HL-60 (cell line): Measurements from ENCODE around the gene ADAM22.

Experiments used
- DNase-seq, 2 experiments: peaks; one replicate each; pipeline ENCODE4 v3.0.0-alpha.2; 2010 to 2020; ENCODE audit warnings: low read depth in 1 of 2, low spot score in 1 of 2
- H3K27ac ChIP-seq: fragments of 250-450 bp; sonication (Bioruptor Pico); replicated peaks from 2 replicates; pipeline ENCODE4 v1.5.1; 2020; ENCODE audit warnings: mild to moderate bottlenecking, moderate library complexity
- H3K27me3 ChIP-seq: fragments of 250-450 bp; sonication (Bioruptor Pico); 2 replicates; pipeline ENCODE4 v1.5.1; 2021; ENCODE audit warnings: mild to moderate bottlenecking, moderate library complexity; ENCODE audit not compliant: insufficient read depth, poor library complexity, severe bottlenecking
- H3K4me3 ChIP-seq: replicated peaks from 2 replicates; pipeline ENCODE4 v1.5.1; 2011; ENCODE audit warnings: mild to moderate bottlenecking, control low read depth, low read length; ENCODE audit not compliant: insufficient read depth
- CTCF ChIP-seq: IDR thresholded peaks from one replicate; pipeline ENCODE4 v1.5.1; 2011; ENCODE audit warnings: low read length, control low read depth, inconsistent platforms; ENCODE audit not compliant: insufficient read depth
- GABPA ChIP-seq: IDR thresholded peaks from 2 replicates; pipeline ENCODE4 v1.6.1; 2012; ENCODE audit warnings: low read depth
- POLR2AphosphoS5 ChIP-seq: IDR thresholded peaks from 2 replicates; pipeline ENCODE4 v1.6.1; 2012; ENCODE audit warnings: low read depth
- SPI1 ChIP-seq: IDR thresholded peaks from 2 replicates; pipeline ENCODE4 v1.6.1; 2012; ENCODE audit warnings: low read depth, mild to moderate bottlenecking, borderline replicate concordance
- TF ChIP-seq, protein P1 (sequence below): IDR thresholded peaks from 2 replicates; pipeline ENCODE4 v1.6.1; 2012; ENCODE audit warnings: low read depth; ENCODE audit not compliant: insufficient replicate concordance

The ADAM22 gene

DNA sequence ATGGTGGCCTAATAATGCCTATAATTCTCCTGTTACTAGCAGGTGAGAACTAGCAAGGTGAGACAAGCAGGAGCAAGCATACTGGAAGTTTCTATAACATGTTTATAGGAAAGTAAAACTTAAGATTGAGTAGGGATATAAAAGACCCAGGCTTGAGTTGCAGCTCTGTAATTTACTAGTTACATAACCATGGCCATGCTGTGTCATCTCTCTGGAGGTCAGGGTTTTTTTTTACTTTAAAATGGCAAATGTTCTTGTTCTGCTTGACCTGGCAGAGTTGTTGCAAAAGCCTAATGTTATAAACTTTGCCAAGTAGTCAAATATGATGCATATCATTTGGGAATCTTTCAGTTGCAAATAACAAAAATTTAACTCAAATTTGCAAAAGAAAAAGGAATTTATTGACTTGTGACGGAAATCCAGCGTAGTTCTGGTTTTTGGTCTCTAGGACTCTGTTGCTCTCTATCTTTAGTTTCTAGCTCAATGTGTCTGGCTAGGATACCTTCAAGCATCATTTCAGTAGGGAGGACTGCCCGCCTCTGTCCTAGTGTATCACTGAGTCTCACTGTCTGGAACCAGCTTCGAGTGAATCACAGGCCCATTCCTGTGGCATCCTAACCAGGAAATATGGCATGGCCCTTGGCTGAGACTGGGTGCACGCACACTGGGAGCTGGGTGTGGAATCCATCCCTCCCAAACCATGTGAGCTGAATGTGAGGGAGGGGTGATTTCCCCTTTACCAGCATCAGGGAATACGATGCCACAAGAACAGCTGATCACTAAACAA, 67.9 kb downstream of the ADAM22 start:
- Histone ChIP-seq H3K27ac (no peak overlapping the region), H3K4me3 (no peak overlapping the region), H3K27me3 (no peaks in the 10 kb centered on the region)
- no peak for DNase-seq
- no peak for TF ChIP-seq POLR2AphosphoS5
- TF ChIP-seq SPI1, result no peak
- TF ChIP-seq, protein P1, sequence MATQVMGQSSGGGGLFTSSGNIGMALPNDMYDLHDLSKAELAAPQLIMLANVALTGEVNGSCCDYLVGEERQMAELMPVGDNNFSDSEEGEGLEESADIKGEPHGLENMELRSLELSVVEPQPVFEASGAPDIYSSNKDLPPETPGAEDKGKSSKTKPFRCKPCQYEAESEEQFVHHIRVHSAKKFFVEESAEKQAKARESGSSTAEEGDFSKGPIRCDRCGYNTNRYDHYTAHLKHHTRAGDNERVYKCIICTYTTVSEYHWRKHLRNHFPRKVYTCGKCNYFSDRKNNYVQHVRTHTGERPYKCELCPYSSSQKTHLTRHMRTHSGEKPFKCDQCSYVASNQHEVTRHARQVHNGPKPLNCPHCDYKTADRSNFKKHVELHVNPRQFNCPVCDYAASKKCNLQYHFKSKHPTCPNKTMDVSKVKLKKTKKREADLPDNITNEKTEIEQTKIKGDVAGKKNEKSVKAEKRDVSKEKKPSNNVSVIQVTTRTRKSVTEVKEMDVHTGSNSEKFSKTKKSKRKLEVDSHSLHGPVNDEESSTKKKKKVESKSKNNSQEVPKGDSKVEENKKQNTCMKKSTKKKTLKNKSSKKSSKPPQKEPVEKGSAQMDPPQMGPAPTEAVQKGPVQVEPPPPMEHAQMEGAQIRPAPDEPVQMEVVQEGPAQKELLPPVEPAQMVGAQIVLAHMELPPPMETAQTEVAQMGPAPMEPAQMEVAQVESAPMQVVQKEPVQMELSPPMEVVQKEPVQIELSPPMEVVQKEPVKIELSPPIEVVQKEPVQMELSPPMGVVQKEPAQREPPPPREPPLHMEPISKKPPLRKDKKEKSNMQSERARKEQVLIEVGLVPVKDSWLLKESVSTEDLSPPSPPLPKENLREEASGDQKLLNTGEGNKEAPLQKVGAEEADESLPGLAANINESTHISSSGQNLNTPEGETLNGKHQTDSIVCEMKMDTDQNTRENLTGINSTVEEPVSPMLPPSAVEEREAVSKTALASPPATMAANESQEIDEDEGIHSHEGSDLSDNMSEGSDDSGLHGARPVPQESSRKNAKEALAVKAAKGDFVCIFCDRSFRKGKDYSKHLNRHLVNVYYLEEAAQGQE, result no peak
- no peak for TF ChIP-seq CTCF
- no peak for TF ChIP-seq GABPA

GRCh38 chr7:88002617-88003016, 68.6 kb downstream of the ADAM22 start:
- Histone ChIP-seq H3K4me3 (no peak overlapping the region), H3K27ac (no peak overlapping the region), H3K27me3 (no peaks in the 10 kb centered on the region)
- no peak for DNase-seq
- TF ChIP-seq CTCF (no peak), SPI1 (no peak), GABPA (no peak), POLR2AphosphoS5 (no peak)
- TF ChIP-seq, protein P1, result no peak

DNA sequence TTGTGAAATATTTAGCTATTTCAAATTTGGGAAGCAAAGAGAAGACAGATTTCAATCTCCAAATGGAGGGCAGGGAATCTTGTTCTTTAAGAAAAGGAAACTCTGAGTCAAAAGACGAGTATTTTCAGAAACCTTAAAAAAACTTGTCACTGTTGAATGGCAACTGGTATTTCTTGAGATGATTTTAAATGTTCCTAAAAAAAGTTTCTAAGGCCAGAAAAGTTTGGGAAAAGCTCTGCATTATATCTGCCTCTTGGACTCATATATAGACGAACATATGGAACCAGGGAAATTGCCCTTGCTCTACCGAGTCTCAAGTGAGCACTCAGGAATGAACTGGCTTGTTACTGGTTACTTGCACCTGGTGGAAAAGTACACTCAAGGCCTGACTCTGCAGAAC, 69.5 kb downstream of the ADAM22 start:
- Histone ChIP-seq H3K4me3 (no peak overlapping the region), H3K27ac (no peak overlapping the region), H3K27me3 (no peaks in the 10 kb centered on the region)
- DNase-seq, result no peak
- TF ChIP-seq POLR2AphosphoS5 (no peak), GABPA (no peak), CTCF (no peak), SPI1 (no peak)
- TF ChIP-seq, protein P1, result no peak
